ENCODE results near the gene RAB8A. TPM values are rescaled to one million over a fixed set of nuclear protein-coding genes. Genes with fewer than 3 reads are reported as not detected.

RAB8A gene
- total and polyA plus RNA-seq, 2 experiments from 2014 or later, result 53.1 to 59.5 TPM

- H3K36me3 ChIP-seq (ENCODE audit: insufficient read depth), result no peaks in the 10 kb centered on the region
- no peaks in the 10 kb centered on the region for H3K9me2 ChIP-seq (ENCODE audit: insufficient read depth)
- Mint-ChIP-seq H3K27me3 (ENCODE audit: insufficient read depth, low read depth, poor library complexity) (no peaks in the 10 kb centered on the region), H3K36me3 (ENCODE audit: low read depth) (peaks cover 3% of the 10 kb centered on the region; the same call in 1 of the 3 replicates), H3K27ac (no peak overlapping the region), H3K4me1 (no peaks in the 10 kb centered on the region), H3K4me3 (no peak overlapping the region), H3K9me3 (peaks cover 38% of the 10 kb centered on the region)
- H3K4me2 ChIP-seq, result no peak overlapping the region
- H3K4me1 ChIP-seq (ENCODE audit: insufficient read depth), result no peaks in the 10 kb centered on the region
- H2AFZ ChIP-seq, result no peak overlapping the region
- H3F3A ChIP-seq (replicated peaks; ENCODE audit: low read depth), result no peaks in the 10 kb centered on the region
- no peaks in the 10 kb centered on the region for H3K79me2 ChIP-seq (replicated peaks; ENCODE audit: insufficient read depth)
- no peaks in the 10 kb centered on the region for H3K27me3 ChIP-seq (ENCODE audit: insufficient read depth)
- H3K27ac ChIP-seq (ENCODE audit: low read depth), result no peak overlapping the region
- H4K20me1 ChIP-seq (replicated peaks; ENCODE audit: insufficient read depth), result no peaks in the 10 kb centered on the region
- TF ChIP-seq POLR2AphosphoS5 (IDR thresholded peaks at IDR 0.05; ENCODE audit: low read depth), result no peak
- TF ChIP-seq CREB1 (CRISPR knock-in tag; IDR thresholded peaks at IDR 0.05; ENCODE audit: low read depth), result no peak
- TF ChIP-seq EZH2phosphoT487 (IDR thresholded peaks at IDR 0.05; ENCODE audit: unreplicated experiment), result no peak
- no peak for TF ChIP-seq CTCF (conservative IDR thresholded peaks at IDR 0.05; ENCODE audit: low read depth in 2 of 2)
- no peak for TF ChIP-seq REST (IDR thresholded peaks at IDR 0.05; ENCODE audit: unreplicated experiment)
- TF ChIP-seq EZH2 (IDR thresholded peaks at IDR 0.05; ENCODE audit: low read depth, unreplicated experiment), result no peak
- no peak for TF ChIP-seq ZNF331 (CRISPR knock-in tag; IDR thresholded peaks at IDR 0.05; ENCODE audit: low read depth)
- TF ChIP-seq NANOG (IDR thresholded peaks at IDR 0.05; ENCODE audit: borderline replicate concordance), result no peak
- TF ChIP-seq ETS1 (IDR thresholded peaks at IDR 0.05), result no peak
- no peak for TF ChIP-seq JUNB (IDR thresholded peaks at IDR 0.05; ENCODE audit: unreplicated experiment)
- no peak for TF ChIP-seq STAT1 (IDR thresholded peaks at IDR 0.05; ENCODE audit: unreplicated experiment)
- no peak for TF ChIP-seq ZNF114 (CRISPR knock-in tag; IDR thresholded peaks at IDR 0.05)
- no peak for DNase-seq (ENCODE audit: low spot score)
- H3K4me3 ChIP-seq, result no peak overlapping the region
- ATAC-seq, result no peak
Observed at GRCh38 chr19:16166417-16166816, 54.7 kb downstream of the RAB8A start.

All from GM23338 (cell line).